Common myeloid progenitor, CD34-positive (primary cell): ENCODE data around the gene FOXJ1.

Experiments
- CTCF ChIA-PET: fragments of 350-600 bp; sonication (Branson Sonifier 250); formaldehyde crosslinking; loops from one replicate; lab custom pipeline; 2021; ENCODE audit warnings: antibody characterized with exemption; lab: Charles Lee
- POLR2A ChIA-PET: fragments of 350-600 bp; sonication (Branson Sonifier 250); formaldehyde crosslinking; loops from one replicate; lab custom pipeline; 2021; ENCODE audit warnings: antibody characterized with exemption; lab: Charles Lee
- DNase-seq, 3 donors: peaks; one replicate each; pipeline versions ENCODE4 v3.0.0 to v3.0.0-alpha.2; 2013
- H3K27ac ChIP-seq, 2 experiments: 1 replicate in 1 of 2; 2 replicates in 1 of 2; pipeline ENCODE4 v1.7.0; 2013; ENCODE audit warnings: inconsistent platforms in 2 of 2, low read length in 2 of 2, mild to moderate bottlenecking in 2 of 2, low read depth in 1 of 2, moderate library complexity in 1 of 2; ENCODE audit not compliant: severe bottlenecking in 2 of 2, insufficient read depth in 1 of 2, poor library complexity in 1 of 2
- H3K27me3 ChIP-seq, 5 experiments: replicated peaks in 2 of 5; 1 replicate in 3 of 5; 2 replicates in 2 of 5; pipeline versions ENCODE4 v1.6.1 to v1.7.0; 2013; ENCODE audit warnings: low read length in 4 of 5, mild to moderate bottlenecking in 2 of 5, moderate library complexity in 2 of 5, inconsistent platforms in 1 of 5; ENCODE audit not compliant: insufficient read depth in 5 of 5, control insufficient read depth in 4 of 5
- H3K36me3 ChIP-seq, 4 experiments: 1 replicate in 2 of 4; 2 replicates in 2 of 4; pipeline versions ENCODE4 v1.6.1 to v1.7.0; 2013; ENCODE audit warnings: low read length in 3 of 4, control low read depth in 1 of 4, mild to moderate bottlenecking in 1 of 4; ENCODE audit not compliant: control insufficient read depth in 4 of 4, insufficient read depth in 4 of 4
- H3K4me1 ChIP-seq, 4 experiments: 1 replicate in 3 of 4; 2 replicates in 1 of 4; pipeline versions ENCODE4 v1.6.1 to v1.7.1; 2013; ENCODE audit warnings: low read length in 3 of 4, mild to moderate bottlenecking in 3 of 4, control low read depth in 1 of 4, inconsistent platforms in 1 of 4, moderate library complexity in 1 of 4; ENCODE audit not compliant: control insufficient read depth in 4 of 4, insufficient read depth in 4 of 4; ENCODE audit errors: control extremely low read depth in 1 of 4
- H3K4me3 ChIP-seq, 7 experiments: 1 replicate in 4 of 7; 2 replicates in 3 of 7; pipeline versions ENCODE4 v1.5.1 to v1.7.0; 2013; ENCODE audit warnings: mild to moderate bottlenecking in 7 of 7, low read length in 6 of 7, moderate library complexity in 6 of 7, inconsistent platforms in 2 of 7, low read depth in 2 of 7, control low read depth in 1 of 7; ENCODE audit not compliant: insufficient read depth in 4 of 7, control insufficient read depth in 1 of 7; ENCODE audit errors: extremely low read depth in 1 of 7
- H3K9me3 ChIP-seq, 5 experiments: 1 replicate in 4 of 5; 2 replicates in 1 of 5; pipeline versions ENCODE4 v1.6.1 to v1.7.1; 2013; ENCODE audit warnings: low read length in 4 of 5, mild to moderate bottlenecking in 2 of 5, inconsistent platforms in 1 of 5, low read depth in 1 of 5, moderate library complexity in 1 of 5; ENCODE audit not compliant: control insufficient read depth in 4 of 5, insufficient read depth in 2 of 5; ENCODE audit errors: control extremely low read depth in 1 of 5
- WGBS: methylation state at CpG from one replicate; pipeline ENCODE4 v1.1.5; 2013; ENCODE audit not compliant: insufficient coverage; 5-methylcytosine and 5-hydroxymethylcytosine counted together

The FOXJ1 gene

DNA sequence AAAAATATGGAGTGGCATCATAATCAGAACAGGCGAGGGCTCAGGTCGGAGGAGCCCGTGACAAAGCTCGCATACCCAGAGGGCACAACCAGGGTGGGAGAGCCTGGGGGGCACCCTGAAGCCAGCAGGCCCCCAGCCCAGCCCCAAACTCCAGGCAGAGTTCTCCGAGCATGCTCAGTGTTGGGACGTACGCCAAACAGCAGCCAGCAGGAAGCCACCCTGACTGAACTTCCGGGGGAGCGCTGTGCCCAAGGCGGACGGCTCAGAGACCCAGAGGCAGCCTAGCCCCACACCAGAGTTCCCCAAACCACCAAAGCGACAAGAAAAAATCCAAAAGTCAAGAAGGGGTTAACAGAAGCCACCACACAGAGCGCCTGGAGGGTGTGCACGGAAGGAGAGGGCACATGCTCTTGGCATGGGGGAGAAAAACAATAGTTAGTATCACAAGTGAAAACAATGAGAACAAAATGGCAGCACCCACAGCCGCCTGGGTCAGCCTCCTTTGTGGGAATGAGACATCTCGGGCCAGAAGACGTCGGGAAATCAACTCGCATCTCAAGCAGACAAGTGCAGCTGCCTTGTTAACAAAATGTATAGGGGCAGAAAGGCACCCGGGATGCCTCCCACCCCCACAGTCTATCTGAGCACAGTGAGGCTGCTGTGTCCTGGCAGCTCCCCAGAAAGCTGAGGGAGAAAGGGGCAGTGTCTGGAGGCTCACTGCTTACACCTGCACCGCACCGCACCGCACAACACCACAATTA lies 49.3 kb downstream of the FOXJ1 start:
- ChIA-PET POLR2A (interaction anchor here (0.6 kb wide), 1 partner anchor 14 kb away, joined by 3 read pairs; no protein-coding TSS in a partner anchor), CTCF (interaction anchor here (0.8 to 1.6 kb wide), 3 partner anchors 9 to 207 kb away, joined by 3 to 4 read pairs (median 3); partner anchors contain the start of gene EXOC7)
- peaks cover 13 to 94% (median 67%) of the 10 kb centered on the region in 4 experiments for H3K36me3 ChIP-seq
- H3K4me3 ChIP-seq = no peak overlapping the region
- H3K4me1 ChIP-seq = peaks cover 0 to 4% (median 0%) of the 10 kb centered on the region in 4 experiments
- no peaks in the 10 kb centered on the region for H3K27me3 ChIP-seq
- DNase-seq = peak in 1 of 3 donors; percentile 44
- WGBS = 75% methylated on average over 18 of the region's 23 CpGs
- no peak overlapping the region for H3K27ac ChIP-seq
- no peaks in the 10 kb centered on the region for H3K9me3 ChIP-seq

DNA sequence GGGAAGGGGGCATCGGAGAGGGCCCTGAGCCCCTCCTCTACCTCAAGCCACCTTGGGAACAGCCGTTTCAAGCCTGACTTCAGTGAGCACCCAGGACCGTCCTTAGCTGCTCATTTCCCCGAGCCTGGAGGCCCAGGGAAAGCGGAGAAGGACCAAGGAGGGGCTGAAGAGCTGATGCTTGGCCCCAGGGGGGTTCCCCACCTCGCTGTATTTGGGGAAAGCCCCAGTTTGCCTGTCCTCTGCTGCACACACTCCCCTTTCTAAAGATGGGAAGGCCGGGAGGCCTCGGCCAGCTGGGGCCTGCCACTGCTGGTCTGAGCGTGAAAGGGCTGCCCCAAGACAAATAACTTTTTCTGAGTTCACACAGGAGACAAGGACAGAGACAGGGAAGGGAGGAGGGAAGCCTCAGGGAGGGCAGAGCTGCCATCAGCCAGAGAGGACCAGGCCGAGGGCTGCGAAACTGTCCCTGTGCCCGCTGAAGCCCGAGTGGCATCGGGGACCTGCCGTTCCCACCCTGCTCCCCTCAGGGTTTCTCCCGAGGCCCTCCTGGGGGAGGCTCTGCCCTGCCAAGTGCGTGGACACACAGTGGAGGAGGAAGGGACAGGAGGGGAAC lies 50.4 kb downstream of the FOXJ1 start:
- no peak for DNase-seq
- H3K27me3 ChIP-seq = no peaks in the 10 kb centered on the region
- ChIA-PET POLR2A (no interaction called here), CTCF (no interaction called here)
- peaks cover 12 to 97% (median 75%) of the 10 kb centered on the region in 4 experiments for H3K36me3 ChIP-seq
- no peaks in the 10 kb centered on the region for H3K9me3 ChIP-seq
- no peak overlapping the region for H3K4me3 ChIP-seq
- H3K27ac ChIP-seq = no peak overlapping the region
- 94% methylated on average over 12 of the region's 17 CpGs for WGBS
- H3K4me1 ChIP-seq = peaks cover 0 to 4% (median 0%) of the 10 kb centered on the region in 4 experiments

DNA sequence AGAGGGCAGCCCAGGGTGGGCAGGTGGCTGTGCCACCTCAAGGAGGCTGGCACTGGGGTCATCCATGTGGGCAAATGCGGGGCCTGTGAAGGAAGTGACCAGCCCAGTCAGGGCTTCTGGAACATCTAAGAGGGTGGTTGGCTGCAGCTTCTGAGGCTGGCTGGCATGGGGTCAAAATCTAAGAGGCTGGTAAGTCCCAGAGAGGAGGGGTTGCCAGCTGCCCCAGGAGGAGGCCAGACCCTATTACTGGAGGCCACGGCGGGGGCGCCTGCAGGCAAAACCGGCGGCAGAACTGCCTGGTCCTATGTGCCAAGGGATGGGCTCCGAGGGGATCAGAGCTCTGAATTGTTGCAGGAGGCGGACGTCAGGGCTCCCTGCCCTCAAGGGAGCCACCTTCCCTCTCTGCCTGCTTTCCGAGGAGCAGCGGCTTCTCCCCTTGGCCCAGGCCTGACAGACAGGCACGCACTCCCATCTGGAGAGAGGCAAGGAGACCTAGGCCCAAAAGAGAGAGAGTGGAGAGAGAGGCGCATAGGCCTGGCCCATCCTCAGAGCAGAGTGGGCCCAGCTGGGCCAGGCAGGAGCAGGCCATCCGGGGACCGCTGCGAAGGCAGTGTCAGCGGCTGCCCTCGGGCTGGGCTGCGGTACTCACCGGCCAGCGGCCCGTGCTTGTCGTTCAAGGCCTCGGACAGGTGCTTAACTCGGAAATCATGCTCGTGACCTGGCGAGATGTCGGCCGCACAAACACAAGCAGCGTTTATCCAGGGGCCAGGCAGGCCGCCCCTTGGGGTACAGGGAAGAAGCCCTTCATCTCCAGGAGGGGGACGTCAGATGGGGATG lies 51.1 kb downstream of the FOXJ1 start:
- 97% methylated on average over 28 of the region's 32 CpGs for WGBS
- ChIA-PET CTCF (interaction anchor here (1.4 kb wide), 1 partner anchor 81 kb away, joined by 3 read pairs; no protein-coding TSS in a partner anchor), POLR2A (no interaction called here)
- Histone ChIP-seq H3K4me3 (no peak overlapping the region), H3K27me3 (no peaks in the 10 kb centered on the region), H3K4me1 (peaks cover 0 to 4% (median 0%) of the 10 kb centered on the region in 4 experiments), H3K9me3 (no peaks in the 10 kb centered on the region), H3K27ac (no peak overlapping the region), H3K36me3 (peaks cover 10 to 98% (median 78%) of the 10 kb centered on the region in 4 experiments)
- no peak for DNase-seq

DNA sequence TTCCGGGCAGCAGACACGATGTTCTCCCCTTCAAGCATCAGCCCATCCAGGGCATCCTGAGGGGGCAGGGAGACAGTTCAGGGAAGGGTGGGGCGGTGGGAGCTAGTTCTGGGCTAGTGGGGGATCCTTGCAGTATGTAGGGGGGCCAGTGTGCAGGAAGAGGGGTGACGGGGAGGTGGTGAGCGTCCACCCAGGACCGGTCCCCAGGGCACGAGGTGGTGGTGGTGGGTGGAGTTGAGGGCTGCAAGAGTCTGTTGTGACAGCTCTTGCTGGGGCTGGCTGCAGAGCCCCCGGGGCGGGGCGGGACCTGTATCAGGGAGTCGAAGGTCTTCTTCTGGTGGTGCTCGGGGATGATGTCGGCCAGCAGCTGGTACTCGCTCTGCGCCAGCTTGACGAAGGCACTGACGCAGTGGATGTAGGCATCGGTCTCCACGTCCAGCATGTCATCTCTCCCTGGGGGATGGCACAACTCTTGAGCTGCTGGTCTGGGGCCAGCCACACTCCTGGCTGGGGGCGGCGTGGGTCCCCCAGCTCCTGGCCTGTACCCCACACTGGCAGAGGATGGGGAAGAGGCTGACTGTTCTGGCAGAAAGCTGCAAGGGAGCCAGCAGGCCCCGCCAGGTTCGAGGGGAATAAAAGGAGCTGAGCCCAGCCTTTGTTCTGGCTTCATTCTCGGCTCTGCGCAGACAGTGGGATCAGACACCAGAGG lies 52.0 kb downstream of the FOXJ1 start:
- ChIA-PET CTCF (interaction anchor here (1.4 kb wide), 1 partner anchor 80 kb away, joined by 3 read pairs; no protein-coding TSS in a partner anchor), POLR2A (no interaction called here)
- no peaks in the 10 kb centered on the region for H3K9me3 ChIP-seq
- WGBS = over 99% methylated on average over 20 of the region's 25 CpGs
- no peak overlapping the region for H3K4me3 ChIP-seq
- no peak for DNase-seq
- no peaks in the 10 kb centered on the region for H3K27me3 ChIP-seq
- H3K36me3 ChIP-seq = peaks cover 10 to 98% (median 80%) of the 10 kb centered on the region in 4 experiments
- H3K4me1 ChIP-seq = peaks cover 0 to 4% (median 0%) of the 10 kb centered on the region in 4 experiments
- H3K27ac ChIP-seq = no peak overlapping the region

DNA sequence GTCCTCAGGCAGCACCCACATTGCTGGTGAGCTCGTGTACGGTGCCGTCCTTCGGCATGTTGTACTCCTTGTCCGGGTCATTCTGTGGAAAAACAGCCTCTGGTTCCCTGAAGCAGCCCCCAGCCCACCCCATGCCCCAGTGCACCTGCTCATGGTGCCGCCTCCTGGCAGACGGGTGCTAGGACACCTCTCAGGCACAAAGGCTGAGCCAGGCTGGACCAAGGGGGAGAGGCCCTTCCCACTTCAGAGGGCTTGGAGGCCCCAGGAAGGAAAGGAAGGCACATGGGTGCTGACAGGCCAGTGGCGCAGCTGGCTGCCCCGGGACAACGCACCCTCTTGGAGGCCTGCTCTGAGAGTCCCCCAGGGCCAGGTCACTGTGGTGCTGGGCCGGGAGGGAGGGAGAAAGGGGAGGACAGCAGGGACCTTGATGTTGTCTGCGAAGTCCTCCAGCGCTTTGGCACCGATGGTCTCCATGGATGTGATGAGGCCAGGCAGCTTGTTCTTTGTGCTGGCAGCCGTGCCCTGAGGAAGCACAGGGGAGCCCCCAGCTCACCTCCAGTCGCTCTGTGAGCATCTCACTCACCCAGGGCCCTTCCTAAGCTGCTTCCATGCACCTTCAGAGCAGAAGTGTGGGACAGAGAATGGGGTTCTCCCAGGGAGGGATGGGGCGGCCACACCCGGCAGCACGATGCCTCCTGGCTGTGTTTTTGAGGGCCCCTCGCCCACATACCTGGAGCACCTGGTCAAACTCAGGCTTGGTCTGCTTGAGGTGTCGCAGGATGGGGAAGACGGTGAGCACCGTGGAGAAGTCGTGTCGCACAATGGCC lies 52.8 kb downstream of the FOXJ1 start:
- peaks cover 0 to 4% (median 0%) of the 10 kb centered on the region in 4 experiments for H3K4me1 ChIP-seq
- ChIA-PET POLR2A (no interaction called here), CTCF (no interaction called here)
- H3K9me3 ChIP-seq = no peaks in the 10 kb centered on the region
- 99% methylated on average over 13 of the region's 25 CpGs for WGBS
- H3K4me3 ChIP-seq = no peak overlapping the region
- DNase-seq = no peak
- no peaks in the 10 kb centered on the region for H3K27me3 ChIP-seq
- no peak overlapping the region for H3K27ac ChIP-seq
- H3K36me3 ChIP-seq = peaks cover 9 to 98% (median 80%) of the 10 kb centered on the region in 4 experiments

DNA sequence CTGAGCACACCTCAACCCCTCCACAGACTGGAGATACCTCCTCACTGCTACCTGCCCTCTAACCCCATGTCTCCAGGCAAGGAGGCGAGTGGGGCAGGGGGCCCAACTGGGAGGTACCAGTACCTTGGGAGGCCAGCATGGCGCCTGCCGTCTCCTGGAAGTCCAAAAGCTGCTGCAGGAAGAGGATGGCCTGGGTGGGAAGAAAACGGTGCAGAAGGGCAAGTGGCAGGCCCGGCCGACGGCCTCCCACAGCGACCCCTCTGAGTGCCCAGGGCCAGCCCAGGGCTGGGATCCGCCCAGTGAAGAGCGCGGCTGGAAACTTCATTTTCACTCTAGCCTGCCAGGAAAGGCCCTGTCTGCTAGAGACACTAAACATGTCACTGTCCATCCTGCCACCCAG lies 53.5 kb downstream of the FOXJ1 start:
- ChIA-PET POLR2A (no interaction called here), CTCF (no interaction called here)
- peaks cover 9 to 98% (median 79%) of the 10 kb centered on the region in 4 experiments for H3K36me3 ChIP-seq

More for the DNA sequence above, 53.5 kb downstream of the FOXJ1 start:
- H3K9me3 ChIP-seq = no peaks in the 10 kb centered on the region
- no peak overlapping the region for H3K4me3 ChIP-seq
- DNase-seq = no peak
- no peak overlapping the region for H3K27ac ChIP-seq
- peaks cover 0 to 4% (median 0%) of the 10 kb centered on the region in 4 experiments for H3K4me1 ChIP-seq
- WGBS = 99% methylated on average over 9 of the region's 11 CpGs
- H3K27me3 ChIP-seq = no peaks in the 10 kb centered on the region
